GM19239 (cell line): ENCODE data around the gene SCARB2.

Experiments
- DNase-seq: peaks from one replicate; pipeline ENCODE4 v3.0.0; 2011; ENCODE audit warnings: low spot score; ENCODE audit not compliant: insufficient read length
- FAIRE-seq: peaks from 2 replicates; lab custom pipeline; 2011; peaks lifted over from hg19 to GRCh38; lab: Jason Lieb, UNC

The SCARB2 gene

DNA sequence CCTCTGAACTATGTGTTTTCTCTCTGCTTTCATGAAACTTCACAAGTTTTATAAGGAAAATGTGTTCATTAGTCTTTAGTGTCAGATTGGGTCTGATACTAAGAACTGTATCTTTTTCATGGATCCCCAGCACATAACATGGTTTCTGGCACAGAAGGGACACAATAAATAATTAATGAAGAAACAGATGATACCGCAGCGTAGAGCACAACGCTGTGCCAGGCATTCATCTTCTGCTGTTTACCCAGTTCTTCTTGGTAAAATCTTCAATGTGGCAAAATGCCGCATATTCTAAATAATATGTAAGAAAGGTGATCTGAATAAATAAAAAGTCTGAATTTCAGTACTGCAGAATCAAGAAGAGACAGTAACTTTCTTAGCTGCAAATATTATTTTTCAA is 12.3 kb downstream of the SCARB2 start:
- DNase-seq (no peak), FAIRE-seq (no peak)

DNA sequence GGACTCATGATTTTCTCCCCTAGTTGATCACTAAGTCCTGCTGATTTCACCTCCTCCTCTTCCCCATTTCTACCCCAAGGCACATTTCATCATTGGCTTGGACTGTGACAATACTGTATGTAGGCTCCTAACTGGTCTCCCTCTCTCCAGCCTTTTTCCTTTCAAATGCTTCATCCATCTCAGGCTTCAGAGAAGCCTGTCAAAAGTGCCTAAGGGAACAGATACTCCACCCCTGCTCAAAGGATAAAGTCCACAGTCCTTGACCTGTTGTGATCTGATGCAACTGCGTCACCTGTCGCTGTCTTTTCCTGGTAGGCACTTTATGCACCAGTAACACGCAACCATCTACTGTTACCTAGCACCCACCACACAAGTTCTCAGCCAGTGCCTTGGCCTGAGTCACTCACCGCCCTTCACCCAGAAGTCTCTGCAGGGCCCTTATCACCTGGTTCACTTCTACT is 12.8 kb downstream of the SCARB2 start:
- FAIRE-seq (peak; percentile 56), DNase-seq (no peak)

DNA sequence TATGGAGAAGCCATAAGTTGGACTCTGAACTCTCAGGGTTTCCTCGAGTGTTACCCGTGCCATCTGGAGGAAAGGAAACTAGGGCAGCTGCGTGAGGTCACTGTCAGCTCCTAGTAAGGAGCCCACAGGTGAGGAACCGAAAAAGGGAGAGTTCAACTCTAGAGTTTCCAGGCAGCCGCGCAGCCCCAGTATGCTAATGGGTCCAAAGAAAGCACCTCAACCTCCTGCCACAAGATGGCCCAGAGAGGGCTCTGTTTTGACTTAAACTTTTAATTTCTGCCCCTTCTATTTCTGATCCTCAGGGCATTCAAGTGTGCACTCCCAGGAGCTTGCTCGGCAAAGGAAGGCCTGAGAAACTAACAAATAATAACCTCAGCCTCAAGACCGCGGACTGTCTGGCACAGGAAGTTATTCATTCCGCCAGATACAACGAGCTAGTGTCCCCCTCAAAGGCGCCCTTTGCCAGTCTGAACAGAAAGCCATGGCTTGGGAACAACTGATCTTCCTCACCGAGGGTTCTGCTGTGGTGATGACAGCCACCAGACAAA is 13.9 kb downstream of the SCARB2 start:
- no peak for DNase-seq
- FAIRE-seq, result peak; percentile 93

DNA sequence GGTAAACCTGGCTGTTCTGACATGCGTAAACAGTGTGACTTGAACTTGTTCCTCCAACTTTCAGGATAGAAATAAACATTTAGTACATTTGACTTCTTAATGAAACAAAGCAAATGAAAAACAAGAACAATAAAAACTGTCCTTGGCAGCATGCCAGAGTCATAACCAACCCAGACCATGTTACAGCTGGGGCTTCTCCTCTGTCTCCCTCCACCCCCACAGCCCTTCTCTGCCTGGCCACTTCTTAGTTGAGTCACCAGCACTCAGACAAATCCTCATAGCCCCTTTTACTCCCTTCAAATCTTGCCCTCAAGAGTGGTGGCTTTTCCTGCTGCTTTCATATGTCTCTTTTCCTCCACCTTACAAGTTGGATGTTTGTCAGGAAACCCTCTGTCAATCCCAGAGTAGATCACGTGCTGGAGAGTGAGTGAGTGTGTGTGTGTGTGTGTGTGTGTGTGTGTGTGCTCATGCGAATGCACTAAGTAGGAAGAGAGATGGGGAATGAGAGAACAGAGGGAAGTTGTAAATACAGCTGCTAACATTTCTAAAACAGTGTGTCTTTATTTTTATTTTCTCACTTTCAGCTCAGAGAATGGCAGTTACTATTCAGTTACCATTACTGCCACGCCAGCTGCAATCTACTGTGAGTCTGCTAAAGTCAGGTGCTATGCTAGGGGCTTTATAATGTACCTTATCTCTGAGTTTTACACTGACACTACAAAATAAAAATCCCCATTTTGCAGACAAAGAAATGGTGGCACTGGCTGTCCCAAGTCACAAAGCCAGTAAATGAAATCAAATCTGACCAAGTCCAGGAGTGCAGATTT is 15.0 kb downstream of the SCARB2 start:
- DNase-seq, result no peak
- FAIRE-seq, result peak; percentile 93

DNA sequence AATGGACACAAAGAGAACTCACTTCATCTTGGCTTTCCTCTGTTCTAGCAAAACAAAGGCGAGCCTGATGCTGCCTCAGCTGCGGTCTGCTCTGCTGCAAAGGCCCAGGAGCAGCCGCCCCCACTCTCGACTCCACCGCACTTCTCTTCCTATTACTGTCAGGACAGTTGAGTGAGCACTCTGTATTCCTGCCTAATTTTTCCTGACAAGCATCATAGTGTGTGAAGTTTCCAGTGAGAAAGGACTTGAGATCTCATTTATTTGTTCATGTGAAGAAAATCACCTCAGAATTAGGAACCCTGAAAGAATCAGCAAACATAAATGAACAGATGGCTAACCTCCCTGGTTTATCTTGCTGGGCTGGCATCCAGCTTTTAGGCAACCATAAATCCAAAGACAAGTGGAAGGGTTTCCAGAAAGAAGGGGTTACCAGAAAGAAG is 15.6 kb downstream of the SCARB2 start:
- FAIRE-seq, result no peak
- no peak for DNase-seq

DNA sequence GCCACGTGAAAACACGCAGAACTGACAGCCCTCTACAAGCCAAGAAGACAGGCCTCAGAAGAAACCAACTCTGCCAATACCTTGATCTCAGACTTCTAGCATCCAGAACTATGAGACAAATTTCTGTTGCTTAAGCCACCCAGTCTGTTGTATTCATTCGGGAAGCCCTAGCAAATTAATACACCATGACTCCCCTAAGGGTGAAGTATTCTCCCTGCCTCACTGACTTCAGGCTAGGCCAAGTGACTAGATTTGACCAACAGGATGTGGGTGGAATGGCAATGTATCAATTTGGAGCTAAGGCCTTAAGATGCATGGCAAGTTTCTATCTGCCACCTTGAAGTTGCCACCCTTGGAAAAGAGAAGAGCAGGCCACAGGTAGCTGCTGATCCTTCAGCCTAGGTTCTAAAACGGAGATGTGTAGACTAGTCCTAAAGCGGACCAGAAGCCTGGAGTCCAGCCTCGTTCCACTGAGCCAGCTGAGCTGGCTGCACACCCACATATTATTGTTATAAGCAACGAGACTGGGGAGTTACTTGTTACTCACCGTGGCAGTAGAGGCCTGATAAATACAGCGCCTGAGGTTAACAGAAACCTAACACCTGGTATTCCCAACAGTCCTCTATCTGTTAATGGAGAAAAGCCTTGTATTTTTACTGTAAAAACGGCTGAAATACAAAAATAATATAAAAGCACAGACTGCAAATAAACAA is 16.4 kb downstream of the SCARB2 start:
- no peak for FAIRE-seq
- DNase-seq, result no peak

DNA sequence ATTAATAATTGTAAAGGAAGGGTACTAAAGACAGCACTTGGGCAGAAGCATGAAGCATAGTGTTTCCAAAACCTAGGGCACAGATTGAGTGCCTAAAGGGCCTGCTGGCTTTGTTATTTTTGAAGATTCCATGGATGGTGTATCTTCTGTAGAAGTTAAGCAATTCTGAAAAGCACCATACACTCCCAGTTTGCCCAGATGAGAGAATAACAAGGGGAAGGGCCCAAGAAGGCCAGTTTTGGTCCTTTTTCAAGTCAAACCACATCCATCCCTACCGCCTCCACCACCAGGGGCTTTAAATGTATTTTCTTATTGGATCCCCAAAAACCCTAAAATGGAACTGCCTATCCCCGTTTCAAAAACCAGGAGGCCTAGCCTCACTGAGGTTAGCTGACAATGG is 17.2 kb downstream of the SCARB2 start:
- no peak for DNase-seq
- no peak for FAIRE-seq

DNA sequence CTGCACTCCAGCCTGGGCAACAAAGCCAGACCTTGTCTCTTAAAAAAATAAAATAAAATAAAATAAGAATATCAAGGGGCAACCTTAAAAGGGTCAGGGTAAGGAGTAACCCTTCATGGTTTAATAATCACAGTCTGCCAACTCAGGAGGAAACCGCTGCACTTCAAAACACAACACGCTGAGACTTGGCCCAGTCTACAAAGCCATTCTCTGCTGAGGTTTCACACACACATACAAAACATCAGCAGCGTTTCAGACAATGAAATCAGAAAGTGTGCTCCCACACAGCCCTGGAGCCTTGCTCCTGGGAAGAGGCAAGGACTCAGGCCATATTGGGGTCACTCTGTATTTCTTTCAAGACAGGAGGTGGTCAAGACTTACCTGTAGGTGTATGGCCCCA is 18.3 kb downstream of the SCARB2 start:
- DNase-seq (no peak), FAIRE-seq (peak; percentile 70)

DNA sequence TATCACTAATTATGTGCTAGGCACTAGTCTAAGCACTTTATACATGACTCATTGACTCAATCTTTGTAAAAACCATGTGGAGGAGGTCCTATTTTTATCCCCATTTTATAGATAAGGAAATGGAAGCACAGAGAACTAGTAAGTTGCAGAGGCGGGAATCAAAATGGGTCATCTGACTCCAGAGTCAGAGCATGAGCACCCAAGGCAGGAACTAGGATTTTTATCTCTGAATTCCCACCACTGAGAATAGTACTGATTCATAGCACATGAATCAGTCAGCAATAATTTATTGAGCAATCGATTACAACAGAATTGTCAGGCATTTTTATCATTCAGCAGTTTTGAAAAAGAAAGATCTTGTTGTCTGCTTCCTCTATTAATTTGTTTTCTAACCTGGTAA is 19.3 kb downstream of the SCARB2 start:
- DNase-seq (no peak), FAIRE-seq (no peak)

DNA sequence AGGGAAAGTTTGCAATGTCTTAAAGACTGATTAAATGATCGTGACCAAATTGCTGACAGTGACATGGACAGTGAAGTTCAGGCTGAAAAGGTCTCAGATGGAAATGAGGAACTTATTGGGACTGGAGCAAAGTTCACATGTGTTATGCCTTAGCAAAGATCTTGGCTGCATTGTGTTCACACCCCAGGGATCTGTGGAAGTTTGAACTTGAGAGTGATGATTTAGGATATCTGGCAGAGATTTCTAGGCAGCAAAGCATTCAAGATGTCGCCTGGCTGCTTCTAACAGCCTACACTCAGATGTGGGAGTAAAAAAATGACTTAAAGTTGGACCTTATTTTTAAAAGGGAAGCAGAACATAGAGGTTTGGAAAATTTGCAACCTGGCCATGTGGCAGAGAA is 21.4 kb downstream of the SCARB2 start:
- no peak for FAIRE-seq
- no peak for DNase-seq

DNA sequence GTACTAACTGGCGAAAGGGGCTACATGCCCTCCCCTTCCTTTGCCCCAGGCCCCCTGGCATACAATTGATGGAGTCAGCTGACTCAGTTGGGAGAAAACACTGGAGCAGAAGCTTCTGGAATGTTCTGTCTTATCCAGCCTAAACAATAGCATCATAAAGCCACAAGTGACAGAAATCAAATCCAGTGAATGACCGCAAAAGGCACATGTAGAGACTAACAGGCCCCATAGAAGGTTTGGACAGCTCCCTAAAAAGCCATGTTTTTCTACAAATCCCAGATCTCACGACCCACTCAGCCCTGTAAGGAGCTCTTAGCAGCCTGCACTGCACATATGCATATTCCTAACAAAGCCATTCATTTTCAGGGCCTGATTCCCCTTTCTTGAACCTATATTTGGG is 25.1 kb downstream of the SCARB2 start:
- no peak for DNase-seq
- FAIRE-seq, result no peak

DNA sequence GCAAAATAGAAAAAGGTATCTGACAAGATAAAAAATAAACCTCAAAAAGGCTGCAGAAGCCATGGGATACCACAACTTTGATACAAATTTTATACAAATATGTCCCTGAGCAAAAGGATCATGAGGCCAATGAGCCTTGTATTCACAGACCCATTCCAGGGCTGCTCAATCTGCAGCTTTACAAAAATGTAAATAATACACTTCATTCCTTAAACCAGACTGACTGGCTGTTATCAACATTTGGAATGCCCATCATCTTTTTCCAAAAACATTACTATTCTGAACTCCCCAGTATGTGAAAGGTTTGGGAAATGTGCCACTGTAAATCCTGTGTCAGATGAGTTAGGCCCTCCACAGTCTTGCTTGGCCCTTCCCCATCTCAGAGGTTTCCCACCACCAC is 25.5 kb downstream of the SCARB2 start:
- FAIRE-seq (no peak), DNase-seq (no peak)

DNA sequence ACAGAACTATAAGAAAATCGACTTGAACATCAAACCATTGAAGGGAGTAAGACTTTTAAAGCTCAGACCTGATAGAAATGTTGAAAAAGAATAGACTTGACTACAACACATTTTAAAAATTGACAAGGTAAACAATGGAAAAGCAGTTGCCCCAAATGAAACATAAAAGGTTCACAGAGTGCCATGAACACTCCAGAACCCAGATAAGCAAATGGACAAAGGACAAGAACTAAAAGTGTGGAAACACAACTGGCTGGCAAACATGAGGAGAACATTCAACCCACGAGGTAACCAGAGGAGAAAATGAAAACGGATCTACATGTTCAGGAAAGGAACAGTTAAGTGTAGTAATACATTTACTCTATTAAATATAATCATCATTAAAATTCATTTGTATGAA is 26.5 kb downstream of the SCARB2 start:
- no peak for FAIRE-seq
- DNase-seq, result no peak

DNA sequence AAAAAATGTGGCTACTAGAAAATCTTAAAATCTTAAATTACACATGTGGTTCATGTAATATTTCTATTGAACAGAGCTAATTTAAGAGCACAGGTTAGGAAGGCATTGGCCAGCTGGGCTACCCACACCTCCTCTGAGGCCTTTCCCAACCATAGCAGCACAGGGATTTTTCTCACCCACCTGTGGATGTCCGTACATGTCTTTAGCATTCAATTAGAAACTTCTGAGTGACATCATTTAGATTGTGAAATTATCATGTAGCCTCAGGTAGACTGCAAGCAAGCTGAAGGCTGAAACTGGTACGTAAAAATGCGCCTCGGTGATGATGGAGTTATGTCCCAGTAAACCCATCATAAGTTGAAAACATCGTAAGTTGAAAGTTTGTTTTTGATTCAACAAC is 31.2 kb downstream of the SCARB2 start:
- no peak for FAIRE-seq

DNA sequence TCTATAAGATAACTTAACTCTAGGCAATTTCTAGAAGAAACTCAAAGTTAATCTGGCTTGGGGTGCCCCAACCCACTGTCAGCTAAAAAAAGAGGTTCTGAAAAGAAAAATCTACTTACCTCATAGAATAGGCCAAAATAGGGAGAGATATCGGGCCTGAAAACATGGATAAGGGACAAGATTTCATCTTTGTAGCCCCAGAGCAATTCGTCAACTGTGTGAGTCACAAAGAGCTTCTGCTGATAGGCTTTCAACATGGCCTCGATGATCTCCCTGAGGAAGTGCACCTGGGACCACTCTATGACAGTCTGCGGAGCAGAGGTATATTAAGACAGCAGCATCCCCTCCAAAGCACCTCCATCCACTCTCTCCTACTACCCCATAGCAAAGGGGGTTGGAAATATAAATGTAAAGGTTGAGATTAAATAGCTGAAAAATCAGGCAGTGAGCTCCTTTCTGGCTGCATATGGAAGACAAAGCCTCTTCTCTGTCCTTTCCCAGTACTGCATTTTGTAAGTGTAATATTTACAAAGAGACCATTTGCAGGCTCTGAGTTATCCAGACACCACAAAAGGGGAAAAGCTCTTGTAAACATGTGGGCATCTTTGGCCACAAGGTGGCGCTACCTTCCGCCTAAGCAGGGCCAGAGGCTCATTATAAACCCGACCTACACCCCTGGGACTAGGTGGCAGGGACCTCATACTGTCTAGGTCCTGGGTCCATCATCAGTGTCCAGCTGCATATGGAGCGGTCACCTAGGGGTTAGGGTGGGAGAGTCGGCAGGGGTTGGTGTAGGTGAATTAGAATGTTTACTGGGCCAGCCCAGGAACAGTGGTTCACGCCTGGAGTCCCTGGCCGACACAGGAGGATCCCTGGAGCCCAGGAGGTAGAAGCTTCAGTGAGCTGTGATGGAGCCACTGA is 34.0 kb downstream of the SCARB2 start:
- DNase-seq (peak; percentile 57), FAIRE-seq (peak; percentile 88)

More for the DNA sequence above, 31.2 kb downstream of the SCARB2 start:
- no peak for DNase-seq

DNA sequence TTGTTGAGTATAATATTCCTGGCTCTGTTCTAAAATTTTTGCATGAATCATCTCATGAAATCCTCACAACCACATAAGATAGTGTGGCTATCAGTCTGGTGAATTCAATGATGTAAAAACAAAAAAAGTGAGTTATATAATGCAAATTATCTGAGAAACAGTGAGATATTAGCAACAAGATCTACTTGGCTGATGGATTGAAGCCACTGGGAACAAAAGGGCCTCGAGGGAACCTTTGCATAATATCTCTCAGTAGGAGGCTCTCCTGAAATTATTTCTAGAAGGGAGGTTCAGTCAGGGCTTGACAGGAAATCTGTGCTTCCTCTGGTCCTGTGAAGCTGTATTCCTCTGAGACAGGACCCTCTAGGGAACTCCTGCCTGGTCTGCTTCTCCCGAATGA is 35.3 kb downstream of the SCARB2 start:
- DNase-seq (no peak), FAIRE-seq (no peak)

DNA sequence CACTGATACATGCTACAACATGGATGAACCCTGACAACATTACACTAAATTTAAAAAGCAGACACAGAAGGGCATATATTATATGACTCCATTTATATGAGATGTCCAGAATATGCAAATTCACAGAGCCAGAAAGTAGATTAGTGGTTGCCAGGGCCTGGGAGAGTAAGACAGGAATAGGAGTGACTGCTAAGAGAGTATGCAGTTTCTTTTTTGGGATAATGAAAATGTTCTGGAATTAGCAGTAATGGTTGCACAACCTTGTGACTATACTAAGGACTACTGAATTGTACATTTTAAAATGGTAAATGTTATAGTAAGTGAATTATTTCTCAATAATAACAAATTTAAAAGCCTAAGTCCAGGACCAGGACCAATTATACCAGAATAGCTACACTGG is 35.9 kb downstream of the SCARB2 start:
- FAIRE-seq (no peak), DNase-seq (no peak)

DNA sequence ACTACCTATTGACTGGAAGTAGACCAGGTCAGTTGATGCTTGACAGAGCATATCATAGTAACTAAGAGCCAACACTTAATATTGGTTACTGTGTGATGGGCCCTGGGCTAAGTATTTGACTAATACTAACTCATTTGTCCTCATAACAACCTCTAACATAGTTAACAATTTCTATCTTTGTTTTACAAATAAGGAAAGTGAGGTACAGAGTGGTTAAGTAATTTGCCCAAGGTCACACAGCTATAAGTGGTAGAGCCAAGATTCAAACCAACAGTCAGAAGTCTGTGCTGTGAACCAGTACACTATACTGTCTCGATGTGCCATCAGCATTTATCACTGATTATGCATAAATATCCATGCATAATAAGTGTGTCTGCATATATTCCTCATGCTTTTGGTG is 38.3 kb downstream of the SCARB2 start:
- no peak for DNase-seq
- FAIRE-seq, result no peak

DNA sequence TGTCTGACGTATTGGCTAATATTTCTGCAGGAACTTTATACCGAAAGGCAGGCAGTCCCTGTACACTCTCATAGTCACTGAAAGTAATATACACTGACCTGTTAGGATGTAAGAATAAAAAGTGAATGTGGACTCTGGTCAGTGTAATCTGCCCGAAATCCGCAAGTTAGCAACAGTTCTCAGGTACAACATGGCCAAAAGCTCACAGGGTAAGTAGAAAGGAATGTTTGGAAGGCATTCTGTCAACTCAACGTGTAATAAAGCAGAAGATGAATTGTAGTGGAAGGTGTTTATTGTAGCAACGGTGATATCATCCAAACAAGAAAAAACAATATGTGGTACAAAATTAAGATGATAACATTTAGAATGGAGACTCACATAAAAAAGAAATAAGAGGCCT is 39.4 kb downstream of the SCARB2 start:
- FAIRE-seq (no peak), DNase-seq (no peak)

DNA sequence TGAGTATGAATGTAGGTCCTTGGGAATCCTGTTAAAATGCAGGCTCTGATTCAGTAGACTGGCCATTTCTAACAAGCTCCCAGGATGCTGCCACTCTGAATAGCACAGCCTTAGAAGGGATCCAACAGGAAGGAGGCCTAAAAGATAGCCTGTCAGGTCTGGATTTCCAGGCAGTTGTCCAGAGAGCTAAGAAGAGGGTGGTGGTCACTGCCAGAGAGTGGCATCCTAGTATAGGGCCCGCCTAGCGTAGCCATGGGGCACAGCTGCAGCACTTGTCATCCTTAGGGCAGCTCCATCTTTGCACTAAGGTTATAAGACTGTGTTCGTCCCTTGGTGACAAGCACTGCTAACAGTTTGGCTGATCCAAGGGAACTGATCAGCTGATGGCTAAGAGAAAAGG is 44.9 kb downstream of the SCARB2 start:
- no peak for DNase-seq
- FAIRE-seq, result no peak
